Esophagus muscularis mucosa (tissue), 4 donors: Measurements from ENCODE around the gene DSC3.

Experiments used
- CTCF ChIP-seq, 3 experiments: fragments of 200-600 bp in 2 of 3; fragments of 450-650 bp in 1 of 3; sonication (generic) in 2 of 3; IDR thresholded peaks; one replicate each; pipeline ENCODE4 v1.5.1; 2017 to 2019; ENCODE audit warnings: antibody characterized with exemption in 3 of 3, mild to moderate bottlenecking in 2 of 3, moderate library complexity in 1 of 3
- EP300 ChIP-seq: sonication (generic); formaldehyde crosslinking; IDR thresholded peaks from one replicate; pipeline ENCODE4 v1.6.1; 2017; ENCODE audit warnings: antibody characterized with exemption
- POLR2A ChIP-seq: fragments of 450-650 bp; IDR thresholded peaks from one replicate; pipeline ENCODE4 v1.6.1; 2017; ENCODE audit warnings: antibody characterized with exemption, moderate library complexity, mild to moderate bottlenecking, low read depth
- POLR2AphosphoS5 ChIP-seq, 2 donors: sonication (generic); formaldehyde crosslinking; IDR thresholded peaks; one replicate each; pipeline ENCODE4 v1.6.1; 2017; ENCODE audit warnings: antibody characterized with exemption in 2 of 2

GRCh38 chr18:31042406-31043181 is at the start of gene DSC3:
- no peak for TF ChIP-seq CTCF (IDR thresholded peaks at IDR 0.05)
- no peak for TF ChIP-seq POLR2AphosphoS5 (IDR thresholded peaks at IDR 0.05)
- TF ChIP-seq POLR2A, result no peak
- no peak for TF ChIP-seq EP300
